Hepatocyte (in vitro differentiated cells): ENCODE measurements around the gene IL11RA. TPM values are rescaled to one million over a fixed set of nuclear protein-coding genes. Genes with fewer than 3 reads are reported as not detected.

Experiments
- DNase-seq: peaks from one replicate; pipeline ENCODE4 v3.0.0-alpha.2; 2016; ENCODE audit warnings: low spot score
- H2AFZ ChIP-seq: fragments of 200-600 bp; sonication (generic); 2 replicates; pipeline ENCODE4 v1.6.0; 2016; ENCODE audit warnings: antibody characterized with exemption, mild to moderate bottlenecking
- H3K27ac ChIP-seq: fragments of 200-600 bp; sonication (generic); 2 replicates; pipeline ENCODE4 v1.5.1; 2016; ENCODE audit warnings: mild to moderate bottlenecking
- H3K27me3 ChIP-seq: fragments of 200-600 bp; sonication (generic); 2 replicates; pipeline ENCODE4 v1.6.1; 2016
- H3K36me3 ChIP-seq: fragments of 200-600 bp; sonication (generic); replicated peaks from 2 replicates; pipeline ENCODE4 v1.5.1; 2016; ENCODE audit warnings: low read depth; ENCODE audit not compliant: insufficient read depth
- H3K4me1 ChIP-seq: fragments of 200-600 bp; sonication (generic); 2 replicates; pipeline ENCODE4 v1.5.1; 2016; ENCODE audit warnings: mild to moderate bottlenecking, moderate library complexity; ENCODE audit not compliant: insufficient read depth
- H3K4me2 ChIP-seq: fragments of 200-600 bp; sonication (generic); 2 replicates; pipeline ENCODE4 v1.6.0; 2016
- H3K4me3 ChIP-seq: fragments of 200-600 bp; sonication (generic); 2 replicates; pipeline ENCODE4 v1.5.1; 2016; ENCODE audit warnings: mild to moderate bottlenecking
- H3K79me2 ChIP-seq: fragments of 200-600 bp; sonication (generic); 2 replicates; pipeline ENCODE4 v1.6.0; 2017; ENCODE audit warnings: mild to moderate bottlenecking
- H3K9me2 ChIP-seq: fragments of 200-600 bp; sonication (generic); replicated peaks from 2 replicates; pipeline ENCODE4 v1.6.0; 2017; ENCODE audit warnings: mild to moderate bottlenecking; ENCODE audit not compliant: insufficient read depth
- H3K9me3 ChIP-seq: fragments of 200-600 bp; sonication (generic); 2 replicates; pipeline ENCODE4 v1.5.1; 2016; ENCODE audit warnings: low read depth, mild to moderate bottlenecking
- H4K20me1 ChIP-seq: fragments of 200-600 bp; sonication (generic); 2 replicates; pipeline ENCODE4 v1.6.0; 2016; ENCODE audit warnings: mild to moderate bottlenecking; ENCODE audit not compliant: insufficient read depth, poor library complexity, severe bottlenecking
- EZH2 ChIP-seq: fragments of 200-600 bp; sonication (generic); IDR thresholded peaks from 2 replicates; pipeline ENCODE4 v1.6.1; 2016; ENCODE audit warnings: antibody characterized with exemption, mild to moderate bottlenecking, borderline replicate concordance
- EZH2phosphoT487 ChIP-seq: fragments of 200-600 bp; sonication (generic); IDR thresholded peaks from one replicate; pipeline ENCODE4 v1.6.1; 2018; ENCODE audit warnings: antibody characterized with exemption, mild to moderate bottlenecking, low read depth, moderate library complexity; ENCODE audit not compliant: unreplicated experiment, severe bottlenecking
- WGBS: methylation state at CpG from one replicate; pipeline ENCODE4 v1.1.6; 2016; ENCODE audit warnings: low lambda C conversion rate; ENCODE audit errors: missing lambda C conversion rate; 5-methylcytosine and 5-hydroxymethylcytosine counted together
- polyA plus RNA-seq: library from polyadenylated mRNA; unstranded; fragments of >200 nt; fragmentation: Nextera tagmentation; extraction: Ambion mirVana; gene quantifications from 2 replicates; pipeline ENCODE4 v1.2.1, GENCODE V29; 2016
- total RNA-seq: library from RNA; depleted of rRNA; stranded (reverse); fragments of >200 nt; gene quantifications from 2 replicates; pipeline ENCODE4 v1.2.3, GENCODE V29; 2014
- TF ChIP-seq, protein P1 (sequence below): fragments of 200-600 bp; sonication (generic); IDR thresholded peaks from 2 replicates; pipeline ENCODE4 v1.5.1; 2016; ENCODE audit warnings: antibody characterized with exemption, mild to moderate bottlenecking; ENCODE audit not compliant: poor library complexity

IL11RA gene
- total and polyA plus RNA-seq, 2 experiments from 2014 or later = 74.6 to 97.2 TPM

GRCh38 chr9:34642679-34643078, 9.3 kb upstream of the IL11RA start:
- 100% methylated on average over 1 of the region's 1 CpG for WGBS
- no peak overlapping the region for H3K4me2 ChIP-seq
- no peaks in the 10 kb centered on the region for H3K27me3 ChIP-seq

DNA sequence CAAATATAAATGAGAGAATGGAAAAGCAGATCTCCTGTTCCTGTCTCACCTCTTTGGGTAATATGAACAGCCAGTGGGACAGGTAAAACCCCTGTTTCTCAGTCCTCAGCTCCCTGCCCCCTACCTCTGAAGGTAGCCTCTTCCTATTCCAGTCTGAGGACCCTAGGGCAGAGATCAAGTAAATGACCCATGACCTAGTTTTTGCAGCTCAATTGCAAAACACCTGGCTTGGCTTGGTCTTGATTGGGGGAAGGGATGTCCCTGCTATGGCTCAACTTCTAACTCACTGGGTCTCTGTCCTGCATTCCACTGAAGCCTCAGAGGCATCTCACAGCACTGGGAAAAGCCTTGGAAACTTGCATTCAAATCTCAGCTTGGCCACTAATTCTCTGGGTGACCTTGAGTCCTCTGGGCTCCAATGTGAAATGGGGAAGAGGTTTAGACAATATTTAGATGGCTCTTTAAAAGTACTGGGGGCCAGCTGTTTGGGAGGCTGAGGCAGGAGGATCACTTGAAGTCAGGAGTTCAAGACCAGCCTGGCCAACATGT, 7.1 kb upstream of the IL11RA start:
- Histone ChIP-seq H3K4me3 (no peak overlapping the region), H3K79me2 (peaks cover 26% of the 10 kb centered on the region), H2AFZ (no peak overlapping the region), H4K20me1 (no peaks in the 10 kb centered on the region), H3K36me3 (no peaks in the 10 kb centered on the region), H3K9me2 (no peaks in the 10 kb centered on the region), H3K4me1 (peaks cover 25% of the 10 kb centered on the region), H3K4me2 (no peak overlapping the region), H3K27ac (peak overlapping the region; percentile 59), H3K9me3 (no peaks in the 10 kb centered on the region), H3K27me3 (no peaks in the 10 kb centered on the region)
- DNase-seq = peak; percentile 43
- TF ChIP-seq, protein P1, sequence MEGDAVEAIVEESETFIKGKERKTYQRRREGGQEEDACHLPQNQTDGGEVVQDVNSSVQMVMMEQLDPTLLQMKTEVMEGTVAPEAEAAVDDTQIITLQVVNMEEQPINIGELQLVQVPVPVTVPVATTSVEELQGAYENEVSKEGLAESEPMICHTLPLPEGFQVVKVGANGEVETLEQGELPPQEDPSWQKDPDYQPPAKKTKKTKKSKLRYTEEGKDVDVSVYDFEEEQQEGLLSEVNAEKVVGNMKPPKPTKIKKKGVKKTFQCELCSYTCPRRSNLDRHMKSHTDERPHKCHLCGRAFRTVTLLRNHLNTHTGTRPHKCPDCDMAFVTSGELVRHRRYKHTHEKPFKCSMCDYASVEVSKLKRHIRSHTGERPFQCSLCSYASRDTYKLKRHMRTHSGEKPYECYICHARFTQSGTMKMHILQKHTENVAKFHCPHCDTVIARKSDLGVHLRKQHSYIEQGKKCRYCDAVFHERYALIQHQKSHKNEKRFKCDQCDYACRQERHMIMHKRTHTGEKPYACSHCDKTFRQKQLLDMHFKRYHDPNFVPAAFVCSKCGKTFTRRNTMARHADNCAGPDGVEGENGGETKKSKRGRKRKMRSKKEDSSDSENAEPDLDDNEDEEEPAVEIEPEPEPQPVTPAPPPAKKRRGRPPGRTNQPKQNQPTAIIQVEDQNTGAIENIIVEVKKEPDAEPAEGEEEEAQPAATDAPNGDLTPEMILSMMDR = no peak
- no peak for TF ChIP-seq EZH2
- TF ChIP-seq EZH2phosphoT487 = no peak

More at GRCh38 chr9:34642679-34643078, 9.3 kb upstream of the IL11RA start:
- H3K4me3 ChIP-seq = no peak overlapping the region
- H3K9me2 ChIP-seq = no peaks in the 10 kb centered on the region
- peaks cover 6% of the 10 kb centered on the region for H3K79me2 ChIP-seq
- DNase-seq = no peak
- TF ChIP-seq EZH2phosphoT487 (no peak), EZH2 (no peak)
- TF ChIP-seq, protein P1 = no peak
- H3K9me3 ChIP-seq = no peaks in the 10 kb centered on the region
- H4K20me1 ChIP-seq = no peaks in the 10 kb centered on the region
- H3K27ac ChIP-seq = no peak overlapping the region
- H3K36me3 ChIP-seq = no peaks in the 10 kb centered on the region
- no peak overlapping the region for H2AFZ ChIP-seq
- peaks cover 24% of the 10 kb centered on the region for H3K4me1 ChIP-seq

- peak within 1 kb of the TSS; percentile 97 for H3K4me2 ChIP-seq
- peak within 1 kb of the TSS; percentile 78 for H3K27ac ChIP-seq
- TF ChIP-seq, protein P1 = peak; percentile 38
- TF ChIP-seq EZH2phosphoT487 = no peak
- no peak for TF ChIP-seq EZH2
- H3K79me2 ChIP-seq = peaks cover 26% of the 10 kb centered on the region
- WGBS = 6% methylated on average over 38 of the region's 43 CpGs
- H2AFZ ChIP-seq = peak within 1 kb of the TSS; percentile 47
- H4K20me1 ChIP-seq = no peaks in the 10 kb centered on the region
- H3K4me3 ChIP-seq = peak within 1 kb of the TSS; percentile 38
- no peaks in the 10 kb centered on the region for H3K9me2 ChIP-seq
- H3K9me3 ChIP-seq = no peaks in the 10 kb centered on the region
- peaks cover 26% of the 10 kb centered on the region for H3K4me1 ChIP-seq
- H3K27me3 ChIP-seq = no peaks in the 10 kb centered on the region
- peak; percentile 96 for DNase-seq
- H3K36me3 ChIP-seq = no peaks in the 10 kb centered on the region
Observed at GRCh38 chr9:34646211-34647083, 5.5 kb upstream of the IL11RA start, which contains the start of gene GALT. GALT (plus strand) TSS chr9:34646675; CDS start chr9:34646705, 30 bp downstream.
